ENCODE data around the gene SLC25A27.

The SLC25A27 gene

GRCh38 chr6:46657642-46658041 lies 4.9 kb downstream of the SLC25A27 start:
- peaks cover 2% of the 10 kb centered on the region for H3K36me3 Mint-ChIP-seq (ENCODE audit: insufficient read depth)
- H3K9me3 Mint-ChIP-seq: no peaks in the 10 kb centered on the region
- H3K27me3 Mint-ChIP-seq: peaks cover 51% of the 10 kb centered on the region
- no peak for ATAC-seq (replicated peaks; ENCODE audit: extremely low read depth, poor library complexity, severe bottlenecking)
- peaks cover 9% of the 10 kb centered on the region for H3K4me1 Mint-ChIP-seq
- no peak for DNase-seq (ENCODE audit: low spot score in 2 of 2)
- no peak overlapping the region for H3K4me3 Mint-ChIP-seq
- no peak overlapping the region for H3K27ac Mint-ChIP-seq (ENCODE audit: low read depth)

GRCh38 chr6:46661483-46661882 lies 8.7 kb downstream of the SLC25A27 start:
- Mint-ChIP-seq H3K36me3 (ENCODE audit: insufficient read depth) (no peaks in the 10 kb centered on the region), H3K9me3 (no peaks in the 10 kb centered on the region), H3K4me1 (no peaks in the 10 kb centered on the region), H3K4me3 (no peak overlapping the region), H3K27ac (ENCODE audit: low read depth) (no peak overlapping the region), H3K27me3 (peaks cover 14% of the 10 kb centered on the region)
- no peak for ATAC-seq (replicated peaks; ENCODE audit: extremely low read depth, poor library complexity, severe bottlenecking)
- DNase-seq (ENCODE audit: low spot score in 2 of 2): no peak

- DNase-seq (ENCODE audit: low spot score in 2 of 2) (no peak), ATAC-seq (replicated peaks; ENCODE audit: extremely low read depth, poor library complexity, severe bottlenecking) (no peak)
- Mint-ChIP-seq H3K36me3 (ENCODE audit: insufficient read depth) (no peaks in the 10 kb centered on the region), H3K4me1 (no peaks in the 10 kb centered on the region), H3K27ac (ENCODE audit: low read depth) (no peak overlapping the region), H3K9me3 (no peaks in the 10 kb centered on the region), H3K4me3 (no peak overlapping the region), H3K27me3 (peaks cover 12% of the 10 kb centered on the region)
Measured at GRCh38 chr6:46667377-46667776, 14.6 kb downstream of the SLC25A27 start.

DNA sequence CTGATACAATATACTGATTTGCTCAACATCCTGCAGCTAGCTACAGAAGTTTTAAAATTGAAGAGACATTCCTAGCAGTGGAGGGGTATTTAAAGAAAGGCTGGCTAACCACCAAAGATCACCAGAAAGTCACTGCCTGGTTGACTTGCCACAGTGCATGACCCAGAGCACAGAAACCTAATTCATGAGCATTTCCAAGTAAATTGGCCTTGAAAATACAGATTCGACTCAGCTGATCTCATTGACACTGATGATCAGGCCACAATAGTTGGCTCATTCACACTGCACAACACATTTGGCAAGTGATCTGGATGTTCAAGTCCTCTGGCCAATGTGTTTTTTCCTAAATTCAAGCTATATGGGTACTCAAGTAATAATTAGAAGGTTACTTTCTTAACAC lies 21.6 kb downstream of the SLC25A27 start:
- no peak for DNase-seq (ENCODE audit: low spot score in 2 of 2)
- Mint-ChIP-seq H3K27me3 (peaks cover 16% of the 10 kb centered on the region), H3K4me3 (no peak overlapping the region), H3K9me3 (no peaks in the 10 kb centered on the region), H3K27ac (ENCODE audit: low read depth) (no peak overlapping the region), H3K36me3 (ENCODE audit: insufficient read depth) (no peaks in the 10 kb centered on the region), H3K4me1 (no peaks in the 10 kb centered on the region)
- ATAC-seq (replicated peaks; ENCODE audit: extremely low read depth, poor library complexity, severe bottlenecking): no peak

GRCh38 chr6:46676604-46677313 lies 24.0 kb downstream of the SLC25A27 start:
- peaks cover 33% of the 10 kb centered on the region for H3K27me3 Mint-ChIP-seq
- no peak overlapping the region for H3K27ac Mint-ChIP-seq (ENCODE audit: low read depth)
- no peaks in the 10 kb centered on the region for H3K4me1 Mint-ChIP-seq
- no peak overlapping the region for H3K4me3 Mint-ChIP-seq
- DNase-seq (ENCODE audit: low spot score in 2 of 2): no peak
- ATAC-seq (replicated peaks; ENCODE audit: extremely low read depth, poor library complexity, severe bottlenecking): no peak
- no peaks in the 10 kb centered on the region for H3K9me3 Mint-ChIP-seq
- no peaks in the 10 kb centered on the region for H3K36me3 Mint-ChIP-seq (ENCODE audit: insufficient read depth)

GRCh38 chr6:46677314-46677654 lies 24.5 kb downstream of the SLC25A27 start:
- Mint-ChIP-seq H3K27me3 (peaks cover 38% of the 10 kb centered on the region), H3K27ac (ENCODE audit: low read depth) (no peak overlapping the region), H3K4me1 (no peaks in the 10 kb centered on the region), H3K9me3 (no peaks in the 10 kb centered on the region), H3K4me3 (no peak overlapping the region), H3K36me3 (ENCODE audit: insufficient read depth) (no peaks in the 10 kb centered on the region)
- DNase-seq (ENCODE audit: low spot score in 2 of 2) (no peak), ATAC-seq (replicated peaks; ENCODE audit: extremely low read depth, poor library complexity, severe bottlenecking) (no peak)

GRCh38 chr6:46684771-46685170 lies 32.0 kb downstream of the SLC25A27 start:
- H3K4me3 Mint-ChIP-seq: no peak overlapping the region
- DNase-seq (ENCODE audit: low spot score in 2 of 2): no peak
- H3K9me3 Mint-ChIP-seq: no peaks in the 10 kb centered on the region
- H3K4me1 Mint-ChIP-seq: no peaks in the 10 kb centered on the region
- no peak overlapping the region for H3K27ac Mint-ChIP-seq (ENCODE audit: low read depth)
- peaks cover 2% of the 10 kb centered on the region for H3K36me3 Mint-ChIP-seq (ENCODE audit: insufficient read depth)
- no peak for ATAC-seq (replicated peaks; ENCODE audit: extremely low read depth, poor library complexity, severe bottlenecking)
- peaks cover 37% of the 10 kb centered on the region for H3K27me3 Mint-ChIP-seq

GRCh38 chr6:46687619-46688097 lies 34.9 kb downstream of the SLC25A27 start, which contains the start of gene TDRD6:
TSS of gene TDRD6 (plus strand) at chr6:46687885. CDS start at chr6:46688129, 244 bp downstream.
- no peak for DNase-seq (ENCODE audit: low spot score in 2 of 2)
- Mint-ChIP-seq H3K9me3 (no peaks in the 10 kb centered on the region), H3K4me3 (no peak within 1 kb of the TSS), H3K4me1 (no peaks in the 10 kb centered on the region), H3K36me3 (ENCODE audit: insufficient read depth) (peaks cover 2% of the 10 kb centered on the region), H3K27me3 (peaks cover 34% of the 10 kb centered on the region), H3K27ac (ENCODE audit: low read depth) (no peak within 1 kb of the TSS)
- ATAC-seq (replicated peaks; ENCODE audit: extremely low read depth, poor library complexity, severe bottlenecking): no peak

DNA sequence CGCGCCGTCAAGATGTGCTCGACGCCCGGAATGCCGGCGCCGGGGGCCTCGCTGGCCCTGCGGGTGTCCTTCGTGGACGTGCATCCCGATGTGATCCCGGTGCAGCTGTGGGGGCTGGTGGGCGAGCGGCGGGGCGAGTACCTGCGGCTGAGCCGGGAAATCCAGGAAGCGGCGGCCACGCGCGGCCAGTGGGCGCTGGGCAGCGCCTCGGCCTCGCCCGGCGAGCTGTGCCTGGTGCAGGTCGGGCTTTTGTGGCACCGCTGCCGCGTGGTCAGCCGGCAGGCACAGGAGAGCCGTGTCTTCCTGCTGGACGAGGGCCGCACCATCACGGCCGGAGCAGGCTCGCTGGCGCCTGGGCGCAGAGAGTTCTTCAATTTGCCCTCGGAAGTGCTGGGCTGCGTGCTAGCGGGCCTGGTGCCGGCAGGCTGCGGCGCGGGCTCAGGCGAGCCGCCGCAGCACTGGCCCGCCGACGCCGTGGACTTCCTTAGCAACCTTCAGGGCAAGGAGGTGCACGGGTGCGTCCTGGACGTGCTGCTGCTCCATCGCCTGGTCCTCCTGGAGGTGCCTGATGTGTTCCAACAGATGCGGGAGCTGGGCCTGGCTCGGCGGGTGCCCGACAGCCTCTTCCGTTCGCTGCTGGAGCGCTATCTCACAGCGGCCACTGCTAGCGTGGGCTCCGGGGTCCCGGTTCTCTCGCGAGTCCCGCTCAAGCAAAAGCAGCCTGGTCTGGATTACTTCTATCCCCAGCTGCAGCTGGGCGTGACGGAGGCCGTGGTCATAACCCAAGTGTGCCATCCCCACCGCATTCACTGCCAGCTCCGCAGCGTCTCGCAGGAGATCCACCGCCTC lies 35.6 kb downstream of the SLC25A27 start:
- Mint-ChIP-seq H3K27me3 (peaks cover 40% of the 10 kb centered on the region), H3K4me1 (no peaks in the 10 kb centered on the region), H3K9me3 (no peaks in the 10 kb centered on the region), H3K36me3 (ENCODE audit: insufficient read depth) (peaks cover 2% of the 10 kb centered on the region), H3K27ac (ENCODE audit: low read depth) (no peak overlapping the region), H3K4me3 (no peak overlapping the region)
- DNase-seq (ENCODE audit: low spot score in 2 of 2): no peak
- no peak for ATAC-seq (replicated peaks; ENCODE audit: extremely low read depth, poor library complexity, severe bottlenecking)

GRCh38 chr6:46688966-46689335 lies 36.2 kb downstream of the SLC25A27 start:
- H3K27me3 Mint-ChIP-seq: peaks cover 46% of the 10 kb centered on the region
- no peak overlapping the region for H3K4me3 Mint-ChIP-seq
- no peaks in the 10 kb centered on the region for H3K4me1 Mint-ChIP-seq
- no peaks in the 10 kb centered on the region for H3K9me3 Mint-ChIP-seq
- DNase-seq (ENCODE audit: low spot score in 2 of 2) (no peak), ATAC-seq (replicated peaks; ENCODE audit: extremely low read depth, poor library complexity, severe bottlenecking) (no peak)
- peaks cover 6% of the 10 kb centered on the region for H3K36me3 Mint-ChIP-seq (ENCODE audit: insufficient read depth)
- H3K27ac Mint-ChIP-seq (ENCODE audit: low read depth): no peak overlapping the region

- ATAC-seq (replicated peaks; ENCODE audit: extremely low read depth, poor library complexity, severe bottlenecking) (no peak), DNase-seq (ENCODE audit: low spot score in 2 of 2) (no peak)
- Mint-ChIP-seq H3K36me3 (ENCODE audit: insufficient read depth) (peaks cover 6% of the 10 kb centered on the region), H3K27me3 (peaks cover 44% of the 10 kb centered on the region), H3K4me1 (no peaks in the 10 kb centered on the region), H3K27ac (ENCODE audit: low read depth) (no peak overlapping the region), H3K4me3 (no peak overlapping the region), H3K9me3 (no peaks in the 10 kb centered on the region)
Measured at GRCh38 chr6:46689657-46690056, 36.9 kb downstream of the SLC25A27 start.

DNA sequence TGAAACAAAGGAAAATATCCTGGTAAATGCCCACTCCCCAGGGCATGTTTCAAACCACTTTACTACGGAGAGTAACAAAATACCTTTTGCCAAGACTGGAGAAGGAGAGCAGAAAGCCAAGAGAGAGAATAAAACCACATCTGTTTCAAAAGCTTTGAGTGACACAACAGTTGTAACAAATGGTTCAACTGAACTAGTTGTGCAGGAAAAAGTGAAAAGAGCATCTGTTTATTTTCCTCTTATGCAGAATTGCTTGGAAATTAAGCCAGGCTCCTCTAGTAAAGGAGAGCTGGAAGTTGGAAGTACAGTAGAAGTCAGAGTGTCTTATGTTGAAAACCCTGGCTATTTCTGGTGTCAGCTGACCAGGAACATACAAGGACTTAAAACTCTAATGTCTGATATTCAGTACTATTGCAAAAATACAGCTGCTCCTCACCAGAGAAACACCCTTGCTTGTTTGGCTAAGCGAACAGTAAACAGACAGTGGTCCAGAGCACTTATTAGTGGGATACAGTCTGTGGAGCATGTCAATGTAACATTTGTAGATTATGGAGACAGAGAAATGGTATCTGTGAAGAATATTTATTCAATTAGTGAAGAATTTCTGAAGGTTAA lies 37.5 kb downstream of the SLC25A27 start:
- no peak overlapping the region for H3K4me3 Mint-ChIP-seq
- peaks cover 6% of the 10 kb centered on the region for H3K36me3 Mint-ChIP-seq (ENCODE audit: insufficient read depth)

More for the DNA sequence above, 37.5 kb downstream of the SLC25A27 start:
- DNase-seq (ENCODE audit: low spot score in 2 of 2) (no peak), ATAC-seq (replicated peaks; ENCODE audit: extremely low read depth, poor library complexity, severe bottlenecking) (no peak)
- Mint-ChIP-seq H3K27me3 (peaks cover 38% of the 10 kb centered on the region), H3K9me3 (no peaks in the 10 kb centered on the region), H3K4me1 (no peaks in the 10 kb centered on the region), H3K27ac (ENCODE audit: low read depth) (no peak overlapping the region)

Measured in central memory CD8-positive, alpha-beta T cell (primary cell).